Measurements from ENCODE around the gene CTTN. TPM values are rescaled to one million over a fixed set of nuclear protein-coding genes. Genes with fewer than 3 reads are reported as not detected.
A peak's percentile ranks its signal among the peaks of the same experiment; 100 is the strongest.

The CTTN gene
- total and polyA plus RNA-seq, 7 donors, result 44.1 to 117 (median 88.4) TPM

DNA sequence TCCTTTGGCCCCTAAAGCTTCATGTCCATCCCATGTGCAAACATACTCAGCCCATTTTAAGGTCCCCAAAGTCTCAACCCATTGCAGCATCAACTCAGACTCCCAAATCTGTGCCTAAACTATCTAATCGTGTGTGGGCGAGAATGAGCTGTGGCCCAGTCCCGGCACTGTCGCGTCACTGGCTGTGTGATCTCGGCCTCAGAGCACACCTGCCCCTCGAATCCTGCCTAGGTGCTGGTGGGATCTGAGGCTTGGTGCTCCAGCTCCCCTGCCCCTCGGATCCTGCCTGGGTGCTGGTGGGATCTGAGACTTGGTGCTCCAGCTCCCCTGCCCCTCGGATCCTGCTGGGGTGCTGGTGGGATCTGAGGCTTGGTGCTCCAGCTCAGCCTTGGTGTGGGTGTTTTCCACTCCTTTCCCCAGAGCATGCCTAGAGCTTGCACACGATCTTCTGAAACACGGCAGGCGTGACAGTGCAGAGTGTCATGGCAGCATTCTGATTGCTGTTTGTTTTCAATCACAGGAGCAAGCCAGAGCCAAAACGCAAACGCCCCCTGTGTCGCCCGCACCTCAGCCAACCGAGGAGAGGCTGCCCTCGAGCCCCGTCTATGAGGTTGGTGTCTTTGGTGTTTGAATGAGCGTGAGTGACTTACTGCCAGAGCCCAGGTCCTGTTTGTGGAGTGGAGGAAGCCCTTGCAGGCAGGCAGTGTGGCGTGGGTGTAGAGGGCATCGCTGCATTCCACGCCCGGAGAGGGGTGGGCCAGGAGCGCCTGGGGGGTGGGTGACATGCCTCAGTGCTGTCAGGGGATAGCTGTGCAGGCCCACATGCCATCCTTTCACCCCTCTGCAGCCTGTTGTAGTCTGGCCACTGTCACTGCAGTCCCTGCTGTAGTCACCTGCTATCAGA, 32.6 kb downstream of the CTTN start:
- no peaks in the 10 kb centered on the region for H3K9me3 ChIP-seq
- peak in 1 of 2 donors; percentile 26 for DNase-seq
- ATAC-seq, result no peak
- intact Hi-C loops (cut with DNase I), result no loop called here
- no peaks in the 10 kb centered on the region for H3K27me3 ChIP-seq (ENCODE audit: insufficient read depth in 3 of 3, low read length in 2 of 3)
- no peak overlapping the region for H3K27ac ChIP-seq
- H3K4me3 ChIP-seq, result no peak overlapping the region
- WGBS, 3 donors, result 95 to 98% (median 95%) methylated on average over 20 to 25 of the region's 25 CpGs
- no peaks in the 10 kb centered on the region for H3K4me1 ChIP-seq
- H3K36me3 ChIP-seq (ENCODE audit: insufficient read depth in 1 of 2, low read depth in 1 of 2), result peaks cover 5 to 100% of the 10 kb centered on the region in 2 donors
- TF ChIP-seq, protein P1, sequence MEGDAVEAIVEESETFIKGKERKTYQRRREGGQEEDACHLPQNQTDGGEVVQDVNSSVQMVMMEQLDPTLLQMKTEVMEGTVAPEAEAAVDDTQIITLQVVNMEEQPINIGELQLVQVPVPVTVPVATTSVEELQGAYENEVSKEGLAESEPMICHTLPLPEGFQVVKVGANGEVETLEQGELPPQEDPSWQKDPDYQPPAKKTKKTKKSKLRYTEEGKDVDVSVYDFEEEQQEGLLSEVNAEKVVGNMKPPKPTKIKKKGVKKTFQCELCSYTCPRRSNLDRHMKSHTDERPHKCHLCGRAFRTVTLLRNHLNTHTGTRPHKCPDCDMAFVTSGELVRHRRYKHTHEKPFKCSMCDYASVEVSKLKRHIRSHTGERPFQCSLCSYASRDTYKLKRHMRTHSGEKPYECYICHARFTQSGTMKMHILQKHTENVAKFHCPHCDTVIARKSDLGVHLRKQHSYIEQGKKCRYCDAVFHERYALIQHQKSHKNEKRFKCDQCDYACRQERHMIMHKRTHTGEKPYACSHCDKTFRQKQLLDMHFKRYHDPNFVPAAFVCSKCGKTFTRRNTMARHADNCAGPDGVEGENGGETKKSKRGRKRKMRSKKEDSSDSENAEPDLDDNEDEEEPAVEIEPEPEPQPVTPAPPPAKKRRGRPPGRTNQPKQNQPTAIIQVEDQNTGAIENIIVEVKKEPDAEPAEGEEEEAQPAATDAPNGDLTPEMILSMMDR (IDR thresholded peaks at IDR 0.05), result no peak

DNA sequence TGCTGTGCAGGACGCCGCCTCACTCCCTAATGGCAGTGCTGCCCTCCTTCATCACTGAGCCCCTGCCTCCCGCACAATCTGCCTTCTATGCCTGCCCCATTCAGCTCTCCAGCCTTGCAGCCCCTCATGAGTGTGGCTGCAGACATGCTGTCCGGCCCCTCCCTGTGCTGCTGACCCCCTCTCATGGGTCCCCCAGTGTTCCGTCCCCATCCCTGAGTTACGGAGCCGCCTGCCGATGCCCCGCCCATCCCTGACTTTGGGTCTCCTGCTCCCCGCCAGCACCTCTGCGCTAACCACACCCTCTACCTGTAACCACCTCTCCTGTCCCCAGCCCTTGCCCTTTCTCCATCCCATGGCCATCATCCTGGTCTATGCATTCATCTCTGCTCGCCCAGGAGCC, 33.3 kb downstream of the CTTN start:
- peaks cover 5 to 100% of the 10 kb centered on the region in 2 donors for H3K36me3 ChIP-seq (ENCODE audit: insufficient read depth in 1 of 2, low read depth in 1 of 2)
- 97 to 99% (median 97%) methylated on average over 12 of the region's 12 CpGs for WGBS, 3 donors
- no peak for ATAC-seq
- H3K4me3 ChIP-seq, result no peak overlapping the region
- H3K4me1 ChIP-seq, result no peaks in the 10 kb centered on the region
- no peaks in the 10 kb centered on the region for H3K9me3 ChIP-seq
- no peak for DNase-seq
- TF ChIP-seq, protein P1 (IDR thresholded peaks at IDR 0.05), result no peak
- H3K27me3 ChIP-seq (ENCODE audit: insufficient read depth in 3 of 3, low read length in 2 of 3), result no peaks in the 10 kb centered on the region
- intact Hi-C loops (cut with DNase I), result no loop called here
- no peak overlapping the region for H3K27ac ChIP-seq

DNA sequence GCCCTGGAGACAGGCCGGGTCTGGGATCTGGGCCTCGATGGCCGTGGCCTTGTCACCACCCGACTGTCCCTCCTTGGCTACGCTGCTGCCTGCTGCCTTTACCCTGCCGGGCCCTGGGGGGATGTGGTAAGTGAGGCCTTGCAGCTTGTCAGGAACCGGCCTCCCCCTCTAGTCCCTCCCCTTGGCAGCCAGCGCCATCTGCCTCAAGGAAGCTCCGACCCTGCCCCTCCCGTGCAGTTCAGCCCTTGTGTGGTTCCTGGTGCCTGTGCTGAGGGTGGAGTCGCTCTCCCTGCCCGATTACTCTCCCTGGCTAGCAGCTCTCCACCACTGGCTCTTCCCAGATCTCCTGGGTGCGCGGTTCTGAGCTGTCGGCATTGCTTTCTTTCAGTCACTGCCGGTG, 33.7 kb downstream of the CTTN start:
- no peak for ATAC-seq
- Histone ChIP-seq H3K36me3 (ENCODE audit: insufficient read depth in 1 of 2, low read depth in 1 of 2) (peaks cover 5 to 100% of the 10 kb centered on the region in 2 donors), H3K27me3 (ENCODE audit: insufficient read depth in 3 of 3, low read length in 2 of 3) (no peaks in the 10 kb centered on the region), H3K9me3 (no peaks in the 10 kb centered on the region), H3K4me1 (no peaks in the 10 kb centered on the region), H3K4me3 (no peak overlapping the region), H3K27ac (no peak overlapping the region)
- 80 to 90% (median 80%) methylated on average over 16 of the region's 16 CpGs for WGBS, 3 donors
- TF ChIP-seq, protein P1 (IDR thresholded peaks at IDR 0.05), result no peak
- intact Hi-C loops (cut with DNase I), result no loop called here
- DNase-seq, result no peak

DNA sequence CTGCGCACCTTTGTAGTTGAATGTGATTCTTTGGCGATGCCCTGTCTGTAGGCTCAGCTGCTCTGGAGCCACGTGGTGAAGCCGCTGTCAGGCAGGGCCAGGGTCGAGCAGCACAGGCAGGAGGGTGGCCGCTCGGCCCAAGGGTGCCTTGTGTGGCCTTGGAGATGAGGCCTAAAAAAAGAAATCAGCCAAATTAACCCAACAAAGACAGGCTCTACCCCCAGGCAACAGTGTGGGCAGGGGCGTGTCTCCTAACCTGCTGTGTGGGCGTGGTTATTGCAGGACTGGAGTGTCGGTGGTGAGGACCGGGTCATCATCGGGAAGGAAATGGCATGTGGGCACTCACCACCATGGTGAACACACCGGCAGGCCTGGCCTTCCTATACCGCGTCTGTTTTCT, 34.3 kb downstream of the CTTN start:
- TF ChIP-seq, protein P1 (IDR thresholded peaks at IDR 0.05), result no peak
- intact Hi-C loops (cut with DNase I), result no loop called here
- ATAC-seq, result no peak
- Histone ChIP-seq H3K4me3 (no peak overlapping the region), H3K27ac (no peak overlapping the region), H3K36me3 (ENCODE audit: insufficient read depth in 1 of 2, low read depth in 1 of 2) (peaks cover 5 to 99% of the 10 kb centered on the region in 2 donors), H3K27me3 (ENCODE audit: insufficient read depth in 3 of 3, low read length in 2 of 3) (no peaks in the 10 kb centered on the region), H3K9me3 (no peaks in the 10 kb centered on the region), H3K4me1 (no peaks in the 10 kb centered on the region)
- no peak for DNase-seq
- WGBS, 3 donors, result 90 to 91% (median 90%) methylated on average over 15 of the region's 15 CpGs
